GM23338 (cell line): ENCODE measurements around the gene TRABD2A. TPM values are rescaled to one million over a fixed set of nuclear protein-coding genes. Genes with fewer than 3 reads are reported as not detected.

Source experiments
- ATAC-seq: fragments of 200-7000 bp; cut with Tn5 transposase; 3 replicates; pipeline ENCODE4 v1.9.1; 2020
- DNase-seq: peaks from one replicate; pipeline ENCODE4 v3.0.0-alpha.2; 2015; ENCODE audit warnings: low spot score
- H2AFZ ChIP-seq: fragments of 200-600 bp; sonication (generic); 2 replicates; pipeline ENCODE4 v1.8.0; 2016; ENCODE audit warnings: antibody characterized with exemption, mild to moderate bottlenecking, moderate library complexity
- H3F3A ChIP-seq: fragments of 200-600 bp; sonication (generic); replicated peaks from 2 replicates; pipeline ENCODE4 v1.8.0; 2017; ENCODE audit warnings: antibody characterized with exemption, mixed run types, low read depth
- H3K27ac ChIP-seq: fragments of 200-600 bp; sonication (generic); 2 replicates; pipeline ENCODE4 v1.6.1; 2016; ENCODE audit warnings: low read depth
- H3K27me3 ChIP-seq: fragments of 200-600 bp; sonication (generic); 2 replicates; pipeline ENCODE4 v1.8.0; 2016; ENCODE audit warnings: mild to moderate bottlenecking, mixed run types, moderate library complexity; ENCODE audit not compliant: insufficient read depth
- H3K36me3 ChIP-seq: fragments of 200-600 bp; sonication (generic); 2 replicates; pipeline ENCODE4 v1.8.0; 2016; ENCODE audit warnings: mild to moderate bottlenecking; ENCODE audit not compliant: insufficient read depth
- H3K4me1 ChIP-seq: fragments of 200-600 bp; sonication (generic); 2 replicates; pipeline ENCODE4 v1.8.0; 2016; ENCODE audit warnings: mild to moderate bottlenecking, moderate library complexity; ENCODE audit not compliant: insufficient read depth
- H3K4me2 ChIP-seq: fragments of 200-600 bp; sonication (generic); 2 replicates; pipeline ENCODE4 v1.7.1; 2017; ENCODE audit warnings: mixed run types
- H3K4me3 ChIP-seq: fragments of 200-600 bp; sonication (generic); 2 replicates; pipeline ENCODE4 v1.6.1; 2016; ENCODE audit warnings: mixed run types
- H3K79me2 ChIP-seq: fragments of 200-600 bp; sonication (generic); replicated peaks from 2 replicates; pipeline ENCODE4 v1.8.0; 2017; ENCODE audit warnings: mild to moderate bottlenecking; ENCODE audit not compliant: insufficient read depth
- H3K9me2 ChIP-seq: fragments of 200-600 bp; sonication (generic); 2 replicates; pipeline ENCODE4 v1.8.0; 2017; ENCODE audit not compliant: insufficient read depth
- H4K20me1 ChIP-seq: fragments of 200-600 bp; sonication (generic); replicated peaks from 2 replicates; pipeline ENCODE4 v1.8.0; 2017; ENCODE audit warnings: mild to moderate bottlenecking; ENCODE audit not compliant: insufficient read depth
- H3K27ac Mint-ChIP-seq: 2 replicates; pipeline ENCODE4 v1.8.0; 2020; ENCODE audit warnings: inconsistent platforms, mild to moderate bottlenecking, moderate library complexity, mixed read lengths
- H3K27me3 Mint-ChIP-seq: 3 replicates; pipeline ENCODE4 v1.8.0; 2022; ENCODE audit warnings: low read depth, mild to moderate bottlenecking, moderate library complexity, mixed read lengths, inconsistent platforms; ENCODE audit not compliant: insufficient read depth, poor library complexity
- H3K36me3 Mint-ChIP-seq: 3 replicates; pipeline ENCODE4 v1.8.0; 2021; ENCODE audit warnings: low read depth, mild to moderate bottlenecking, inconsistent platforms, moderate library complexity, mixed read lengths
- H3K4me1 Mint-ChIP-seq: 3 replicates; pipeline ENCODE4 v1.8.0; 2020; ENCODE audit warnings: mild to moderate bottlenecking, inconsistent platforms, mixed read lengths
- H3K4me3 Mint-ChIP-seq: 3 replicates; pipeline ENCODE4 v1.8.0; 2021; ENCODE audit warnings: moderate library complexity, mild to moderate bottlenecking, inconsistent platforms, mixed read lengths
- H3K9me3 Mint-ChIP-seq: 3 replicates; pipeline ENCODE4 v1.8.0; 2020; ENCODE audit warnings: moderate library complexity, mild to moderate bottlenecking, inconsistent platforms, mixed read lengths
- CREB1 ChIP-seq: fragments of 250-450 bp; sonication (Bioruptor Pico); IDR thresholded peaks from 2 replicates; pipeline ENCODE4 v1.5.0; 2020; ENCODE audit warnings: low read depth, mild to moderate bottlenecking, moderate library complexity
- ETS1 ChIP-seq: IDR thresholded peaks from 2 replicates; pipeline ENCODE4 v1.6.1; 2016; ENCODE audit warnings: antibody characterized with exemption
- EZH2 ChIP-seq: fragments of 200-600 bp; sonication (generic); IDR thresholded peaks from one replicate; pipeline ENCODE4 v1.8.0; 2017; ENCODE audit warnings: antibody characterized with exemption, mild to moderate bottlenecking, low read depth; ENCODE audit not compliant: unreplicated experiment
- EZH2phosphoT487 ChIP-seq: fragments of 200-600 bp; sonication (generic); IDR thresholded peaks from one replicate; pipeline ENCODE4 v1.8.1; 2018; ENCODE audit warnings: antibody characterized with exemption; ENCODE audit not compliant: unreplicated experiment
- JUNB ChIP-seq: IDR thresholded peaks from one replicate; pipeline ENCODE4 v1.6.1; 2016; ENCODE audit warnings: antibody characterized with exemption; ENCODE audit not compliant: unreplicated experiment
- NANOG ChIP-seq: IDR thresholded peaks from 2 replicates; pipeline ENCODE4 v1.6.1; 2016; ENCODE audit warnings: antibody characterized with exemption, borderline replicate concordance
- POLR2AphosphoS5 ChIP-seq: IDR thresholded peaks from 2 replicates; pipeline ENCODE4 v1.6.1; 2016; ENCODE audit warnings: antibody characterized with exemption, low read depth
- REST ChIP-seq: IDR thresholded peaks from one replicate; pipeline ENCODE4 v1.6.1; 2018; ENCODE audit warnings: antibody characterized with exemption; ENCODE audit not compliant: unreplicated experiment
- ZNF114 ChIP-seq: fragments of 250-450 bp; sonication (Bioruptor Pico); IDR thresholded peaks from 2 replicates; pipeline ENCODE4 v1.5.0; 2020; ENCODE audit warnings: mild to moderate bottlenecking, moderate library complexity
- ZNF331 ChIP-seq: fragments of 250-450 bp; sonication (Bioruptor Pico); IDR thresholded peaks from 2 replicates; pipeline ENCODE4 v1.5.0; 2020; ENCODE audit warnings: low read depth, mild to moderate bottlenecking, moderate library complexity
- ZNF462 ChIP-seq: fragments of 250-450 bp; sonication (Bioruptor Pico); IDR thresholded peaks from 2 replicates; pipeline ENCODE4 v1.5.0; 2020; ENCODE audit warnings: mild to moderate bottlenecking, moderate library complexity
- polyA plus RNA-seq: library from polyadenylated mRNA; unstranded; fragments of >200 nt; fragmentation: Nextera tagmentation; extraction: Ambion mirVana; gene quantifications from 2 replicates; pipeline ENCODE4 v1.2.1, GENCODE V29; 2016
- total RNA-seq: library from RNA; depleted of rRNA; stranded (reverse); fragments of >200 nt; shearing (Covaris generic); gene quantifications from 2 replicates; pipeline ENCODE4 v1.2.3, GENCODE V29; 2014

TRABD2A gene
- total and polyA plus RNA-seq, 2 experiments from 2014 or later = 5.5 to 12.1 TPM

- peak; percentile 62 for ATAC-seq
- Histone ChIP-seq H3K9me2 (no peaks in the 10 kb centered on the region), H3K4me3 (peak overlapping the region; percentile 93), H3K36me3 (no peaks in the 10 kb centered on the region), H2AFZ (peak overlapping the region; percentile 99), H3K79me2 (no peaks in the 10 kb centered on the region; the same call in 1 of the 2 replicates), H3F3A (0 out of 2 replicates have a peak, but pooled peaks cover 8% of the 10 kb centered on the region), H3K4me2 (peak overlapping the region; percentile 87), H3K27me3 (peaks cover 81% of the 10 kb centered on the region), H4K20me1 (peaks cover 5% of the 10 kb centered on the region; the same call in 1 of the 2 replicates), H3K27ac (no peak overlapping the region), H3K4me1 (no peaks in the 10 kb centered on the region; the same call in 1 of the 2 replicates)
- Mint-ChIP-seq H3K27me3 (peaks cover 64% of the 10 kb centered on the region), H3K27ac (no peak overlapping the region), H3K9me3 (no peaks in the 10 kb centered on the region), H3K4me1 (peaks cover 8% of the 10 kb centered on the region; the same call in 2 of the 3 replicates), H3K36me3 (no peaks in the 10 kb centered on the region), H3K4me3 (peak overlapping the region; percentile 85)
- DNase-seq = peak; percentile 63
- TF ChIP-seq ETS1 (no peak), ZNF462 (CRISPR knock-in tag) (no peak), REST (no peak), EZH2 (no peak), POLR2AphosphoS5 (no peak), NANOG (no peak), ZNF331 (CRISPR knock-in tag) (no peak), CREB1 (CRISPR knock-in tag) (no peak), JUNB (no peak), EZH2phosphoT487 (no peak), ZNF114 (no peak)
These were observed 1.1 kb downstream of the TRABD2A start for GRCh38 chr2:84879584-84880394.
